Stimulated activated CD8-positive, alpha-beta memory T cell treated with anti-CD3 and anti-CD28 coated beads, Interleukin-12 subunit alpha, Interleukin-12 subunit beta, amount 100 ng/mL, for 24 hours (primary cell): ENCODE results near the gene SIRT6.
"Not testable (repeated sequence)": the region's sequence is repeated elsewhere in the genome, so short reads cannot be mapped to it uniquely, and the experiment has no call there.

Source experiments
- DNase-seq: peaks from one replicate; pipeline ENCODE4 v3.0.0-alpha.2; 2020; ENCODE audit errors: extremely low read depth

SIRT6 gene

DNA sequence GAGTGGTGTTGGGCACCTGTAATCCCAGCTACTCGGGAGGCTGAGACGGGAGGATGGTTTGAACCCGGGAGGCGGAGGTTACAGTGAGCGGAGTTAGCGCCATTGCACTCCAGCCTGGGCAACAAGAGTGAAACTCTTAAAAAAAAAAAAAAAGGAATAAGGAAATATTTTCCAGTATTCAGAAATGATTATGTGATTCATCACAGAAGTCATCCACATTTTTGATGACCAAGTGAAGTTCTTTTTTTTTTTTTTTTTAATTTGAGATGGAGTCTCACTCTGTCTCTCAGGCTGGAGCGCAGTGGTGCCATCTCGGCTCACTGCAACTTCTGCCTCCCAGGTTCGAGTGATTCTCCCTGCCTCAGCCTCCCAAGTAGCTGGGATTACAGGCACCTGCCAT, 47.0 kb downstream of the SIRT6 start:
- DNase-seq = not testable (repeated sequence)

DNA sequence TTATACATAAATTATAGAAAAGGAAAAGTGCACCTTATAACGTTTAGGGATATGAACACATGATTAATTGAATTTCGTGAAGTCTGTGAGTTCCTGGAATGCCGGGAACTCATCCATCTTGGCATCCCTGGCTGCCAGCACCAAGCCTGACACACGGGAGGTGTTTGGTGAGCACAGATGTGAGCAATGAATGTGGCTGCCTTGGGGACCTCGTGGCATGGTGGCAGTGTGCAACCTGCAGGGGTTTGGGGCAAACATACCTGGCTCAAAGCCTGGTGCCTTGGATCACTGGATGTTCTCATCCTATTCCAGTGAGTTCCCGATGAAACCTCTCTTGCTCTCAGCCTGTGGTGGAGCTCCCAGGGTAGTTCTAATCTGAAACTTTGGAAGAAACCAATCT, 48.0 kb downstream of the SIRT6 start:
- no peak for DNase-seq

DNA sequence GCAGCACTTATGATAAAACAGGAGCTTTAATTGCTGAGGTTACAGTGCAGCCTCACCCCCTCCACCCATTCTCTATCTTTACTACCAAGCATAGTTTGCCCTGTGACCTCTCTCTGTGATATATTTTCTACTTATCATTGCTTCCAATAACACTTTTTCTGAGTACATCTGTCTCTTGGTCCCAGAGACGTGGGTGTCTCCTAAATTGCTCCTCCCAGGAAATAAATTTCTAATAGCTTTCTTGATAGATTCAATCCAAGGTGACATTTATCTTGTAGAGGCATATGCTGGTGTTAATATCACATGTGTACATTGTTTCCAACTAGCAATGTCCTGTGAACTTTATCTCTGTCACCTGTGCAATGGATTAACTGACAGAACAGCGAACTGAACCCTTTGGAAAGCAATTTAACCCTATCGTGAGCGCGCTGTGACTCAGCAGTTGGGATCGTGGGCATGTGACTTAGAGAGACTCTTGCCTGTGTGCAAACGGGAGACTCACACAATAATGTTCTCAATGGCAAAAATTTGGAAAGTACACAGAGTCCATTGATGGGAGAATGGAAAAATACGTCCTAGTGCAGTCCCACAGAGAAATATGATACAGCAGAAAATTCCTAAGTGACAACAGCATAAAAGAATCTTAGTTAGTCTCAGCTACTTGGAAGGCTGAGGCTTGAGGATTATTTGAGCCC, 51.5 kb downstream of the SIRT6 start:
- no peak for DNase-seq

DNA sequence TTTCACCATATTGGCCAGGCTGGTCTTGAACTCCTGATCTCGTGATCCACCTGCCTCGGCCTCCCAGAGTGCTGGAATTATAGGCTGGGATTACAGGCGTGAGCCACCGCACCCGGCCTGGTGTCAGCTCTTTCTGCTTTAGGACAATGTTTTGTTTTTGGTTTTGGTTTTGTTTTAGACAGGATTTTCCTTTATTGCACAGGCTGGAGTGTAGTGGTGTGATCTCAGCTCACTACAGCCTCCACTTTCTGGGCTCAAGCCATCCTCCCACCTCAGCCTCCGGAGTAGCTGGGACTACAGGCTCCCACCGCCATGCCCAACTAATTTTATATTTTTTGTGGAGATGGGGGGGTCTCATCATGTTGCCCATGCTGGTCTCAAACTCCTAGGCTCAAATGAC, 53.3 kb downstream of the SIRT6 start:
- not testable (repeated sequence) for DNase-seq

DNA sequence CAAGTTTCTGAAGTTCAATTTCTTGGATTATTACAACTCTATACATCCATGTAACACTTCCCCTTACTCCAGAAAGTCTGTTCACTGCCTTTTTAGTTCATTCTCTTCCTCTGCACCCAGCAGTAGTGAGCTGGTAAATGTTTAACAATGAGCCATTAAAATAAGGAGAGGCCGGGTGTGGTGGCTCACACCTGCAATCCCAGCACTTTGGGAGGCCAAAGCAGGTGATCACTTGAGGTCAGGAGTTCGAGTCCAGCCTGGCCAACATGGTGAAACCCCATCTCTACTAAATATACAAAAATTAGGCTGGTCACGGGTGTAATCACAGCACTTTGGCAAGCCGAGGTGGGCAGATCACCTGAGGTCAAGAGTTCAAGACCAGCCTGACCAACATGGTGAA, 55.0 kb downstream of the SIRT6 start:
- DNase-seq = not testable (repeated sequence)

DNA sequence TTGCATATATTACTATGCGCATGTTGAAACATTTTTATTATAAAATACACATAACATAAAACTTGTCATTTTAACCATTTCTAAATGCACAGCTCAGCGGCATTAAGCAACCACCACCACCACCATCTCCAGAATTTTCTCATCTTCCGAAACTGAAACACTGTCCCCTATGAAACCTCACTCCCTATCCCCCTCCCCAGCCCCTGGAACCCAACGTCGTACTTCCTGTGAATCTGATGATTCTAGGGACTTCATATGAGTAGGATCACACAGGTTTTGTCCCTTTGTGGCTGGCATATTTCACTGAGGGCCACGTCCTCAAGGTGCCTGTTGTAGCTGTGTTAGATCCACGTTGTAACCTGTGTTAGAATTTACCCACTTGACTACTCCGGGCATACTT, 57.7 kb downstream of the SIRT6 start:
- no peak for DNase-seq
